ENCODE measurements around the gene CHRM1. TPM values are rescaled to one million over a fixed set of nuclear protein-coding genes. Genes with fewer than 3 reads are reported as not detected.

CHRM1 gene
- total RNA-seq, 1 experiment from 2014 or later = 0.41 TPM

DNA sequence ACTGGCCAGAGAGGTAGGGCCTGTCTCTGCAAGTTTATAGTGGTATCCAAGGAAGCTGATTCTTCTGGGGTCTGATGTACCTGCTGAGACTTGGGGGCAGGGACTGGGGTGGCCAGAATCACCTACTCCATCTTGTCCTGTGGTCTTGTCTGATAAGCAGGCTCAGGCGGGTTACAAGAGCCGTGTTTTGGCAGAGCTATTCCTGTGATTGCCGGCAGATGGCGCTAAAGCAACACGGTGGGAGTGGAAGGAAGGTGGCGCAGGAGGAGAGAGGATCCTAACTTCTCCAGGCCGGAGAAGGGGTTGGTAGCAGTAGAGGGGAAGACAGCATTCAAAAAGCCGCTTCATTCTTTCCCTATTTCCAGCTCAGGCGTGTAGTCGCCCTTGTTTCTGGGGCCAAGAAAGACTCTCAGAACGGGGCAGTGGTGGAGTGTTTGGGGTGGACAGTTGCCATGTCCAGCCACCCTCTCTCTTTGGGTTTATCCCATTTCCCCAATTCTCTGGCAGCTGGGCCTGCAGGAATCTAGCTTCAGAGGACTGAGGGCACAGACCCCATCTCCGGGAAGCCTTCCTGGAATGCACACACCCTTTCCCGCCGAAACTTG is 15.1 kb downstream of the CHRM1 start:
- CTCF ChIA-PET = interaction anchor here (0.6 to 3.4 kb wide), 17 partner anchors 9 to 481 kb away, joined by 3 to 101 read pairs (median 4); partner anchors contain the start of gene CHRM1
- no peak overlapping the region for H3K4me3 ChIP-seq (ENCODE audit: low read depth, low read length, poor library complexity, severe bottlenecking)
- no peaks in the 10 kb centered on the region for H3K36me3 ChIP-seq (ENCODE audit: insufficient read depth, low read length, poor library complexity, severe bottlenecking)
- no peaks in the 10 kb centered on the region for H3K27me3 ChIP-seq (replicated peaks; ENCODE audit: insufficient read depth, low read depth, low read length, poor library complexity)
- H3K9me3 ChIP-seq (ENCODE audit: low read depth, low read length, poor library complexity, severe bottlenecking) = no peaks in the 10 kb centered on the region
- POLR2A ChIA-PET (ENCODE audit: low non-redundant PET) = no interaction called here
- peaks cover 8% of the 10 kb centered on the region for H3K4me1 ChIP-seq (ENCODE audit: insufficient read depth, low read length, poor library complexity, severe bottlenecking)
- DNase-seq (ENCODE audit: low spot score) = peak; percentile 93
- TF ChIP-seq CTCF (conservative IDR thresholded peaks at IDR 0.05; ENCODE audit: low read depth, low read length) (peak; percentile 100), EZH2 (IDR thresholded peaks at IDR 0.05; ENCODE audit: borderline replicate concordance, low read depth, low read length, poor library complexity, severe bottlenecking) (no peak)
- intact Hi-C loops (cut with micrococcal nuclease; ENCODE audit: unreplicated experiment) = loop anchor here (1.0 kb wide), 1 partner anchor 118 kb away; no protein-coding TSS in a partner anchor
- no TSS peak for BruUV-seq (replicated peaks)
- H3K27ac ChIP-seq (ENCODE audit: low read depth, low read length, poor library complexity, severe bottlenecking) = no peak overlapping the region

GRCh38 chr11:62905296-62905695 is 15.9 kb downstream of the CHRM1 start:
- DNase-seq (ENCODE audit: low spot score) = no peak
- Histone ChIP-seq H3K4me3 (ENCODE audit: low read depth, low read length, poor library complexity, severe bottlenecking) (no peak overlapping the region), H3K36me3 (ENCODE audit: insufficient read depth, low read length, poor library complexity, severe bottlenecking) (no peaks in the 10 kb centered on the region), H3K9me3 (ENCODE audit: low read depth, low read length, poor library complexity, severe bottlenecking) (no peaks in the 10 kb centered on the region), H3K27ac (ENCODE audit: low read depth, low read length, poor library complexity, severe bottlenecking) (no peak overlapping the region), H3K4me1 (ENCODE audit: insufficient read depth, low read length, poor library complexity, severe bottlenecking) (peaks cover 8% of the 10 kb centered on the region), H3K27me3 (replicated peaks; ENCODE audit: insufficient read depth, low read depth, low read length, poor library complexity) (no peaks in the 10 kb centered on the region)
- BruUV-seq (replicated peaks) = no TSS peak
- intact Hi-C loops (cut with micrococcal nuclease; ENCODE audit: unreplicated experiment) = no loop called here
- POLR2A ChIA-PET (ENCODE audit: low non-redundant PET) = no interaction called here
- CTCF ChIA-PET = interaction anchor here (0.6 to 3.4 kb wide), 17 partner anchors 9 to 481 kb away, joined by 3 to 101 read pairs (median 4); partner anchors contain the start of gene CHRM1
- TF ChIP-seq CTCF (conservative IDR thresholded peaks at IDR 0.05; ENCODE audit: low read depth, low read length) = no peak
- no peak for TF ChIP-seq EZH2 (IDR thresholded peaks at IDR 0.05; ENCODE audit: borderline replicate concordance, low read depth, low read length, poor library complexity, severe bottlenecking)

- POLR2A ChIA-PET (ENCODE audit: low non-redundant PET) = interaction anchor here (0.6 kb wide), 1 partner anchor 19 kb away, joined by 4 read pairs; no protein-coding TSS in a partner anchor
- DNase-seq (ENCODE audit: low spot score) = no peak
Measured at GRCh38 chr11:62902932-62903331, 18.2 kb downstream of the CHRM1 start.

More at GRCh38 chr11:62902932-62903331, 18.2 kb downstream of the CHRM1 start:
- no peaks in the 10 kb centered on the region for H3K36me3 ChIP-seq (ENCODE audit: insufficient read depth, low read length, poor library complexity, severe bottlenecking)
- H3K9me3 ChIP-seq (ENCODE audit: low read depth, low read length, poor library complexity, severe bottlenecking) = no peaks in the 10 kb centered on the region
- CTCF ChIA-PET = interaction anchor here (1.0 to 1.5 kb wide), 2 partner anchors 29 to 121 kb away, joined by 3 read pairs; no protein-coding TSS in a partner anchor
- intact Hi-C loops (cut with micrococcal nuclease; ENCODE audit: unreplicated experiment) = no loop called here
- no peak for TF ChIP-seq CTCF (conservative IDR thresholded peaks at IDR 0.05; ENCODE audit: low read depth, low read length)
- no peak for TF ChIP-seq EZH2 (IDR thresholded peaks at IDR 0.05; ENCODE audit: borderline replicate concordance, low read depth, low read length, poor library complexity, severe bottlenecking)
- H3K27me3 ChIP-seq (replicated peaks; ENCODE audit: insufficient read depth, low read depth, low read length, poor library complexity) = no peaks in the 10 kb centered on the region
- H3K27ac ChIP-seq (ENCODE audit: low read depth, low read length, poor library complexity, severe bottlenecking) = no peak overlapping the region
- no peak overlapping the region for H3K4me3 ChIP-seq (ENCODE audit: low read depth, low read length, poor library complexity, severe bottlenecking)
- H3K4me1 ChIP-seq (ENCODE audit: insufficient read depth, low read length, poor library complexity, severe bottlenecking) = no peaks in the 10 kb centered on the region
- no TSS peak for BruUV-seq (replicated peaks)
